Immature natural killer cell (primary cell): ENCODE results near the gene TMEM126A. TPM values are rescaled to one million over a fixed set of nuclear protein-coding genes. Genes with fewer than 3 reads are reported as not detected.
"Not testable (repeated sequence)": the region's sequence is repeated elsewhere in the genome, so short reads cannot be mapped to it uniquely, and the experiment has no call there.

Experiments used
- DNase-seq, 3 donors: peaks; one replicate each; pipeline ENCODE4 v3.0.0; 2022; ENCODE audit warnings: mixed read lengths in 1 of 3
- H3K27ac Mint-ChIP-seq, 6 donors: one replicate each; pipeline ENCODE4 v1.8.0; 2020; ENCODE audit warnings: mixed read lengths in 6 of 6, mild to moderate bottlenecking in 5 of 6, inconsistent platforms in 4 of 6, moderate library complexity in 3 of 6
- H3K27me3 Mint-ChIP-seq, 3 donors: one replicate each; pipeline ENCODE4 v1.8.0; 2020 to 2021; ENCODE audit warnings: low read depth in 3 of 3, mild to moderate bottlenecking in 3 of 3, mixed read lengths in 3 of 3, moderate library complexity in 3 of 3, inconsistent platforms in 1 of 3
- H3K36me3 Mint-ChIP-seq, 3 donors: one replicate each; pipeline ENCODE4 v1.8.0; 2020; ENCODE audit warnings: mixed read lengths in 3 of 3, inconsistent platforms in 2 of 3, mild to moderate bottlenecking in 2 of 3
- H3K4me1 Mint-ChIP-seq, 2 donors: one replicate each; pipeline ENCODE4 v1.8.0; 2020; ENCODE audit warnings: inconsistent platforms in 2 of 2, mild to moderate bottlenecking in 2 of 2, mixed read lengths in 2 of 2, moderate library complexity in 1 of 2
- H3K4me3 Mint-ChIP-seq, 5 donors: one replicate each; pipeline ENCODE4 v1.8.0; 2020; ENCODE audit warnings: mild to moderate bottlenecking in 5 of 5, mixed read lengths in 5 of 5, inconsistent platforms in 3 of 5, moderate library complexity in 3 of 5
- H3K9me3 Mint-ChIP-seq, 6 donors: one replicate each; pipeline ENCODE4 v1.8.0; 2020; ENCODE audit warnings: mild to moderate bottlenecking in 6 of 6, mixed read lengths in 6 of 6, inconsistent platforms in 4 of 6, moderate library complexity in 3 of 6
- polyA plus RNA-seq, 3 donors: library from polyadenylated mRNA; unstranded; fragments of 300-500 nt; fragmentation: Illumina TruSeq; gene quantifications; one replicate each; pipeline ENCODE4 v1.2.3, GENCODE V29; 2021

Gene TMEM126A
- polyA plus RNA-seq, result 10 to 100 TPM; 60.9 to 85.2 (median 62.0) TPM

GRCh38 chr11:85647604-85648299 lies at the start of gene TMEM126A:
Gene TMEM126A (plus strand): TSS chr11:85647967. CDS start chr11:85650256, 2,289 bp downstream.
- no peaks in the 10 kb centered on the region for H3K36me3 Mint-ChIP-seq
- H3K27me3 Mint-ChIP-seq, result peaks cover 4 to 13% (median 12%) of the 10 kb centered on the region in 3 donors
- peak; percentile 85 to 88 (median 87) for DNase-seq
- peaks cover 23 to 43% of the 10 kb centered on the region in 2 donors for H3K4me1 Mint-ChIP-seq
- H3K4me3 Mint-ChIP-seq, result peak within 1 kb of the TSS; percentile 92 to 99 (median 97)
- no peaks in the 10 kb centered on the region for H3K9me3 Mint-ChIP-seq
- peak within 1 kb of the TSS; percentile 89 to 99 (median 96) for H3K27ac Mint-ChIP-seq

DNA sequence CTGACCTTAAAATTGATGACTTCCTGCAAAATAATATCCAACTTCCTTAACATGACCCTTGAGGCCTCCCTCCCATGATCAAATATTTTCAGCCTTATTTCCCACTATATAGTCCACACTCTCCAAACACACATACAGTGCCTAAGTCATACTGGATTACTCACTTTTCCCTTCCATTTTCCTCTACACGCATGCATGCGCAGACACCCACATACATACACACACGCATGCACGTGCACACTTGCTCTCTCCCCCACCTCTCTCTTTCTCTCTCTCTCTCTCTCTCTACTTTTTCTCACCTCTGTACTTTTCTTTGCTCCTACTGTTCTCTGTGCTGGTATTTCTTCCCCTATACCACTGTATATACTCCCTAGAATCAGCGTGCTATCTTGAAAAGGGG lies 48.7 kb upstream of the TMEM126A start:
- H3K9me3 Mint-ChIP-seq, result no peaks in the 10 kb centered on the region
- H3K27ac Mint-ChIP-seq, result no peak overlapping the region

DNA sequence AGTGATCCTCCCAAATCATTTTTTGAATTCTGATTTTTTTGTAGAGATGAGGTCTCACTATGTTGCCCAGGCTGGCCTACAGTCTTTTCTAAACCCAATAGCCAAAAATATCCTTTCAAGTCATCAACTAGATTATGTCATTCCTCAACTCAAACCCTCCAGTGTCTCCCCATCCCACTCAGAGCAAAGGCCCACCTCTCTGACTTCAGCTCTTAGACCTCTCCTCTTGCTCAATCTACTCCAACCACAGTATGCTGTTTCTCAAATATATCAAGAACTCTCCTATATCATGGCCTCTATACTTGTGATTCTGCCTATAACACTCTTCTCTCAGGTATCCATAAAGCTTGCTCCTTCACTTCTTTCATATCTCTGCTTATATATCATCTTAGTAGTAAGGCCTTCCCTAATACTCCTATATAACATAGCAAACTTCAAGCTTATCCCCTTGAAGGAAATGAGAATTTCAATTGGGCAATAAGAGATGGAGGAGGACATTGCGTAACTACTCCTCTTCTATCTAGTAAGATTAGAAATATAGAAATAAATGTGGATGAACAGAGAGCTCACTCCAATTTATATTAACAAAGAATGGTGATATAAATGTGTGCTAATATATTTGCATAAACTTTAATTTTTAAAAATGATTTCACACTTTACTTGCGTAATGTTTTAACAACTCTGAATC lies 45.1 kb upstream of the TMEM126A start:
- Mint-ChIP-seq H3K9me3 (no peaks in the 10 kb centered on the region), H3K4me3 (no peak overlapping the region), H3K36me3 (no peaks in the 10 kb centered on the region), H3K4me1 (no peaks in the 10 kb centered on the region), H3K27me3 (peaks cover 0 to 3% (median 2%) of the 10 kb centered on the region in 3 donors), H3K27ac (no peak overlapping the region)
- DNase-seq, result no peak

More for the DNA sequence above, 48.7 kb upstream of the TMEM126A start:
- no peak for DNase-seq
- H3K4me1 Mint-ChIP-seq, result no peaks in the 10 kb centered on the region
- peaks cover 0 to 3% (median 2%) of the 10 kb centered on the region in 3 donors for H3K27me3 Mint-ChIP-seq
- no peak overlapping the region for H3K4me3 Mint-ChIP-seq
- no peaks in the 10 kb centered on the region for H3K36me3 Mint-ChIP-seq

- no peak overlapping the region for H3K4me3 Mint-ChIP-seq
- no peaks in the 10 kb centered on the region for H3K9me3 Mint-ChIP-seq
- no peak overlapping the region for H3K27ac Mint-ChIP-seq
- DNase-seq, result no peak
- H3K4me1 Mint-ChIP-seq, result no peaks in the 10 kb centered on the region
- H3K27me3 Mint-ChIP-seq, result peaks cover 0 to 3% (median 3%) of the 10 kb centered on the region in 3 donors
- no peaks in the 10 kb centered on the region for H3K36me3 Mint-ChIP-seq
These were observed 44.5 kb upstream of the TMEM126A start for GRCh38 chr11:85603220-85603619.

DNA sequence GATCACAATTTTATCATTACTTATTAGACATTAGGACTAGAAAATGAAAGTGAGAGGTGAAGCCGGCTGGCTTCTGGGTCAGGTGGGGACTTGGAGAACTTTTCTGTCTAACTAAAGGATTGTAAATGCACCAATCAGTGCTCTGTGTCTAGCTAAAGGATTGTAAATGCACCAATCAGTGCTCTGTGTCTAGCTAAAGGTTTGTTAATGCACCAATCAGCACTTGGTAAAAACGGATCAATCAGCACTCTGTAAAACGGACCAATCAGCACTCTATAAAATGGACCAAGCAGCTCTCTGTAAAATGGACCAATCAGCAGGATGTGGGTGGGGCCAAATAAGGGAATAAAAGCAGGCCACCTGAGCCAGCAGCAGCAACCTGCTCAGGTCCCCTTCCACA lies 41.5 kb upstream of the TMEM126A start:
- not testable (repeated sequence) for H3K4me3 Mint-ChIP-seq, H3K36me3 Mint-ChIP-seq, H3K4me1 Mint-ChIP-seq, H3K27ac Mint-ChIP-seq, H3K9me3 Mint-ChIP-seq, DNase-seq, H3K27me3 Mint-ChIP-seq

DNA sequence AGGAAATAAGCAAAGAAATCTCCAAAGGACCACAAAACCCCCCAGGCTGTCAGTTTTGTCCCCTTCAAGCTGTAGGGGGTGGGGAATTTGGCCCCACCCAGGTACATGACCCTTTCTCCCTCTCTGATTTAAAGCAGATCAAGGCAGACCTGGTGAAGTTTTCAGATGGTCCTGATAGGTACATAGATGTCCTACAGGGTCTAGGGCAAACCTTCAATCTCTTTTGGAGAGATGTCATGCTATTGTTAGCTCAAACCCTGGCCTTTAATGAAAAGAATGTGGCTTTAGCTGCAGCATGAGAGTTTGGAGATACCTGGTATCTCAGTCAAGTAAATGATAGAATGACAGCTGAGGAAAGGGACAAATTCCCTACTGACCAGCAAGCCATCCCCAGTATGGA lies 39.1 kb upstream of the TMEM126A start:
- DNase-seq, H3K9me3 Mint-ChIP-seq, H3K36me3 Mint-ChIP-seq, H3K27ac Mint-ChIP-seq, H3K27me3 Mint-ChIP-seq, H3K4me1 Mint-ChIP-seq, H3K4me3 Mint-ChIP-seq: not testable (repeated sequence)

DNA sequence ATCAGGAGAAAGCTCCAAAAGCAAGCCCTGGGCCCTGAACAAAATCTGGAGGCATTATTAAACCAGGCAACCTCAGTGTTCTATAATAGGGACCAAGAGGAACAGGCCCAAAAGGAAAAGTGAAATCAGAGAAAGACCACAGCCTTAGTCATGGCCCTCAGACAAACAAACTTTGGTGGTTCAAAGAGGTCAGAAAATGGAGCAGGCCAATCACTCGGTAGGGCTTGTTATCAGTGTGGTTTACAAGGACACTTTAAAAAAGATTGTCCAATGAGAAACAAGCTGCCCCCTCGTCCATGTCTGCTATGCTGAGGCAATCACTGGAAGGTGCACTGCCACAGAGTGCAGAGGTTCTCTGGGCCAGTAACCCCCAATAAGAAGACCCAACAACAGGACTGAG lies 38.5 kb upstream of the TMEM126A start:
- H3K36me3 Mint-ChIP-seq, H3K4me1 Mint-ChIP-seq, H3K4me3 Mint-ChIP-seq, H3K9me3 Mint-ChIP-seq, DNase-seq, H3K27ac Mint-ChIP-seq, H3K27me3 Mint-ChIP-seq: not testable (repeated sequence)

DNA sequence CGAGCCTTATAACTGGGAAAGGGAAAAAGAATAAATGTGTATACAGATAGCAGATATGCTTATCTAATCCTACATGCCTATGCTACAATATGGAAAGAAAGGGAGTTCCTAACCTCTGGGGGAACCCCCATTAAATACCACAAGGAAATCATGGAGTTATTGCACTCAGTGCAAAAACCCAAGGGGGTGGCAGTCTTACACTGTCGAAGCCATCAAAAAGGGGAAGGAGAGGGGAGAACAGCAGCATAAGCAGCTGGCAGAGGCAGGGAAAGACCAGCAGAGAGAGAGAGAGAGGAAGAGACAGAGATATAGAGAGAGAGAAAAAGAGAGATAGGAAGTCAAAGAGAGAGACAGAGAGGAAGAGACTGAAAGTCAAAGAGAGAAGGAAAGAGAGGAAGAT lies 36.1 kb upstream of the TMEM126A start:
- H3K4me1 Mint-ChIP-seq, DNase-seq, H3K36me3 Mint-ChIP-seq, H3K9me3 Mint-ChIP-seq, H3K27me3 Mint-ChIP-seq, H3K4me3 Mint-ChIP-seq, H3K27ac Mint-ChIP-seq: not testable (repeated sequence)

DNA sequence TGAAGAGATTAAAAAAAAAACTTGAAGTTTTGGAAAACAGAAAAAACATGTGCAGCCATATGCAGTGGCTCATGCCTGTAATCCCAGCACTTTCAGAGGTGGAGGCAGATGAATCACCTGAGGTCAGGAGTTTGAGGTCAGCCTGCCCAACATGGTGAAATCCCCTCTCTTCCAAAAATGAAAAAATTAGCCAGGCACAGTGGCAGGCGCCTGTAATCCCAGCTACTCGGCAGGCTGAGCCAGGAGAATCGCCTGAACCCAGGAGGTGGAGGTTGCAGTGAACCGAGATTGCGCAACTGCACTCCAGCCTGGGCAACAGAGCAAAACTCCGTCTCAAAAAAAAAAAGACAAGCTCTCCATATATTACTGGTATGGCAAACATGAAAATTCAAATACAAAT lies 28.3 kb upstream of the TMEM126A start:
- no peak overlapping the region for H3K4me3 Mint-ChIP-seq
- no peaks in the 10 kb centered on the region for H3K4me1 Mint-ChIP-seq
- no peak for DNase-seq
- no peak overlapping the region for H3K27ac Mint-ChIP-seq
- H3K27me3 Mint-ChIP-seq, result peaks cover 0 to 5% (median 4%) of the 10 kb centered on the region in 3 donors
- peaks cover 0 to 5% (median 4%) of the 10 kb centered on the region in 3 donors for H3K36me3 Mint-ChIP-seq
- H3K9me3 Mint-ChIP-seq, result no peaks in the 10 kb centered on the region

- no peak overlapping the region for H3K27ac Mint-ChIP-seq
- H3K4me3 Mint-ChIP-seq, result no peak overlapping the region
- no peaks in the 10 kb centered on the region for H3K9me3 Mint-ChIP-seq
- H3K36me3 Mint-ChIP-seq, result peaks cover 0 to 5% (median 4%) of the 10 kb centered on the region in 3 donors
- peaks cover 0 to 8% (median 4%) of the 10 kb centered on the region in 3 donors for H3K27me3 Mint-ChIP-seq
- no peak for DNase-seq
- no peaks in the 10 kb centered on the region for H3K4me1 Mint-ChIP-seq
These were observed 27.5 kb upstream of the TMEM126A start for GRCh38 chr11:85620256-85620655.

GRCh38 chr11:85626496-85626895 lies 21.3 kb upstream of the TMEM126A start:
- Mint-ChIP-seq H3K4me1 (peaks cover 40 to 41% of the 10 kb centered on the region in 2 donors), H3K27me3 (peaks cover 0 to 10% (median 8%) of the 10 kb centered on the region in 3 donors), H3K36me3 (peaks cover 0 to 1% (median 0%) of the 10 kb centered on the region in 3 donors), H3K9me3 (no peaks in the 10 kb centered on the region), H3K4me3 (peak overlapping the region in 4 of 5 donors; percentile 97 to 99 (median 98)), H3K27ac (peak overlapping the region in 4 of 6 donors; percentile 94 to 98 (median 94))
- DNase-seq, result no peak

DNA sequence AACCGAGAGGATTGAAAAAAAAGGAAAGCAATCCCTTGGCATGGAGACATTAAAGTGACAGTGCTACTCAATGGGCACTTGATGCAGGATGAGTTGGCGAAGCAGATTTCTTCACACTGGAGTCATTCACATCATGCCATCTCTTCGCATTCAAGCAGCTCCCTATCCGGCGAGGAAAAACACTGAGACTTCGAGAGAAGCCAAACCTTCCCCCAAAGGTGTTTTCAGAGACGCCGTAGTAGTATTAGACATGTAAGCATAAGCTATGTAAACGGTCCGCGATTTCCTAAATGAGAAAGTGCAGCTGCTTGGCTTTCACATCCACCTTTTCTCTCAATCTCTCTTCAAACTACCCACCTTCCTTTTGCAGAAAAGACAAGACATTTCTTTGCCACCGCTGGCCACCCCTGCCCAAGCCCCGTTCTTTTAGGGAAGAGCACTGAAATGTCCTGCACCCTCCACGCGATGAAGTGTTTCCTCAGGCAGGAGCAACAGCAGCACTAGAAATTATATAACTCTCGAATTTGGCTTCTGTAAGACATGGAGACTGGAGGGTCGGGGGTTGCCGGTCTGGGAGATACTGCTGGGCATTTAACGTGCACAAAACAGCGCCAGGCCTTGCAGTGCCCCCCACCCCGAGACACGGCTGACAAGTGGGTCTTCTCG lies 20.3 kb upstream of the TMEM126A start, which contains the start of gene DLG2:
DLG2 (minus strand) TSS at position 13 of the 666 bp plus-strand sequence.
- Mint-ChIP-seq H3K4me1 (peaks cover 40 to 41% of the 10 kb centered on the region in 2 donors), H3K9me3 (no peaks in the 10 kb centered on the region), H3K4me3 (peak within 1 kb of the TSS; percentile 94 to 99 (median 97)), H3K27ac (peak within 1 kb of the TSS; percentile 94 to 98 (median 96)), H3K36me3 (no peaks in the 10 kb centered on the region), H3K27me3 (peaks cover 0 to 10% (median 8%) of the 10 kb centered on the region in 3 donors)
- DNase-seq, result peak in 1 of 3 donors; percentile 5

DNA sequence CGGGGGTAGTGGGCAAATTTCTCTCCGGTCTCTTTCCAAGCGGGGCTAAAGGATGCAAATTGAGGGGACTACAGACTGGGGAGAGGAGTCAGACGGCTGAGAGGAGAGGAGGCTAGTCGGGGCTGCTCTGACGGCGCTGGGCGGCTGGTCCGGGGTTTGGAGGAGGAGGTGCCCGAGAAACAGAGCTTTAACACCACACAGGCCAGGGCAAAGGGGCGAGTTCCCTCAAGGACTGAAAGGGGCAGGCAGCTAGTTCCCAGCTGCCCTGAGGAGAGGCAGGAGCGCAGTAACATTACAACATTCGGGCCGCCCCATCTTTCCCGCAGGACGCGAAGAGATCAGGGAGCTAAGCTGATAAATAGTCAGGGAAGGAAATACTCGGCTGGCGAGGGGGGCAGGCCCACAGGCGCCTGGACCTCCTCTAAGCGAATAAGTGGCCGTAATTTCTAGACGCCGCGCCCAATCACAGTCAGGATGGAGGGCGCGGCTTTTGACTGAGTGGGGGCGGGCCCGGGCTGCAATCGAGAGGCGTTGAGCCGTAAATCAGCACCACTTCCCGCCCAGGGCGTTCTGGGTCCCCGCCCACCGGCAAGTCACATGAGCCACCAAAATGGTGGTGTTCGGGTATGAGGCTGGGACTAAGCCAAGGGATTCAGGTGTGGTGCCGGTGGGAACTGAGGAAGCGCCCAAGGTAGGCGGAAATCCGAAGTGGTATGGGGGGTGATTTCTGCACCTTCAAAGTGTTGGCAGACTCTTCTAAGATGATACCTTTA lies 19.6 kb upstream of the TMEM126A start, which contains the start of gene TMEM126B:
TMEM126B (plus strand) TSS at position 596 of the 773 bp plus-strand sequence; CDS start at position 611, 15 bp downstream.
- H3K4me1 Mint-ChIP-seq, result peaks cover 40 to 41% of the 10 kb centered on the region in 2 donors
- peaks cover 0 to under 1% (median 0%) of the 10 kb centered on the region in 3 donors for H3K36me3 Mint-ChIP-seq
- H3K27me3 Mint-ChIP-seq, result peaks cover 0 to 10% (median 8%) of the 10 kb centered on the region in 3 donors
- peak; percentile 92 to 94 (median 93) for DNase-seq
- H3K9me3 Mint-ChIP-seq, result no peaks in the 10 kb centered on the region
- H3K4me3 Mint-ChIP-seq, result peak within 1 kb of the TSS; percentile 94 to 99 (median 97)
- H3K27ac Mint-ChIP-seq, result peak within 1 kb of the TSS; percentile 94 to 98 (median 96)
